Measurements from ENCODE around the gene BEND3. TPM values are rescaled to one million over a fixed set of nuclear protein-coding genes. Genes with fewer than 3 reads are reported as not detected.
"Not testable (repeated sequence)": the region's sequence is repeated elsewhere in the genome, so short reads cannot be mapped to it uniquely, and the experiment has no call there.

BEND3 gene
- 1 to 10 TPM; 1.1 to 3.2 (median 1.5) TPM for total RNA-seq

GRCh38 chr6:107114926-107115694, at the start of gene BEND3:
BEND3 (minus strand) TSS chr6:107115515; CDS start chr6:107099285, 16,230 bp downstream.
- Histone ChIP-seq H3K36me3 (no peaks in the 10 kb centered on the region), H3K9me3 (no peaks in the 10 kb centered on the region), H3K4me3 (peak within 1 kb of the TSS; percentile 65 to 86), H3K27ac (peak within 1 kb of the TSS in 3 of 4 donors; percentile 71 to 82 (median 77)), H3K27me3 (peaks cover 33% of the 10 kb centered on the region), H3K4me1 (peaks cover 0 to 22% (median 6%) of the 10 kb centered on the region in 3 donors)
- WGBS, 2 donors (ENCODE audit: low coverage in 1 of 2), result no CpG with 5 or more reads among the region's 109 CpGs
- peak; percentile 22 for ATAC-seq
- TF ChIP-seq POLR2A (IDR thresholded peaks at IDR 0.05) (no peak), EP300 (IDR thresholded peaks at IDR 0.05) (no peak), CTCF (IDR thresholded peaks at IDR 0.05) (no peak), POLR2AphosphoS5 (IDR thresholded peaks at IDR 0.05) (no peak)

DNA sequence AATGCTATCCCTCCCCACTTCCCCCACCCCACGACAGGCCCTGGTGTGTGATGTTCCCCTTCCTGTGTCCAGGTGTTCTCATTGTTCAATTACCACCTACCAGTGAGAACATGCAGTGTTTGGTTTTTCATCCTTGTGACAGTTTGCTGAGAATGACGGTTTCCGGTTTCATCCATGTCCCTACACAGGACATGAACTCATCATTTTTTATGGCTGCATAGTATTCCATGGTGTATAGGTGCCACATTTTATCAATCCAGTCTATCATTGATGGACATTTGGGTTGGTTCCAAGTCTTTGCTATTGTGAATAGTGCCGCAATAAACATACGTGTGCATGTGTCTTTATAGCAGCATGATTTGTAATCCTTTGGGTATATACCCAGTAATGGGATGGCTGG, 49.0 kb upstream of the BEND3 start:
- H3K4me3 ChIP-seq, H3K4me1 ChIP-seq, H3K9me3 ChIP-seq, H3K27me3 ChIP-seq, H3K36me3 ChIP-seq, H3K27ac ChIP-seq, ATAC-seq: not testable (repeated sequence)
- 93% methylated on average over 3 of the region's 5 CpGs for WGBS, 2 donors (ENCODE audit: low coverage in 1 of 2)

DNA sequence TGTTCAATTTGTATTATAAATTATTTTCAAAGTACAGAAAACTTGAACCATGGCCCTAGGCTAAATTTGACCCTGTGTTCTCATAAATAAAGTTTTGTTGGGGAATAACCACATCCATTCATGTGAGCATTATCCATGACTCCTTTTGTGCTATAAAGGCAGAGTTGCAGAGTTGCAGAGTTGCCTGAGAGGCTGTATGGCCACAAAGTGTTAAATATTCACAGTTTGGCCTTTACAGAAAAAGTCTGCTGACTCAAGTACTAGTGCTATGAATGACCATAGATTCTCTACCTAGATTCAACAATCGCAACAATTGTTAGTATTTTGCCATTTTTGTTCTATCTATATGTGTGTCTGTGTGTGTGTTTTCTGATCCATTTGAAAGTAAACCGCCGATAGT, 46.2 kb upstream of the BEND3 start:
- WGBS, 2 donors (ENCODE audit: low coverage in 1 of 2), result 85 to 88% methylated on average over 3 of the region's 3 CpGs
- H3K4me3 ChIP-seq, result no peak overlapping the region
- no peak for ATAC-seq
- peaks cover 0 to 6% (median 0%) of the 10 kb centered on the region in 3 donors for H3K4me1 ChIP-seq
- H3K9me3 ChIP-seq, result no peaks in the 10 kb centered on the region
- TF ChIP-seq EP300 (IDR thresholded peaks at IDR 0.05) (no peak), CTCF (IDR thresholded peaks at IDR 0.05) (no peak), POLR2A (IDR thresholded peaks at IDR 0.05) (no peak), POLR2AphosphoS5 (IDR thresholded peaks at IDR 0.05) (no peak)
- H3K36me3 ChIP-seq, result no peaks in the 10 kb centered on the region
- no peaks in the 10 kb centered on the region for H3K27me3 ChIP-seq
- H3K27ac ChIP-seq, result no peak overlapping the region

- 100% methylated on average over 1 of the region's 2 CpGs; no CpG with 5 or more reads in 1 of the 2 donors for WGBS, 2 donors (ENCODE audit: low coverage in 1 of 2)
- peaks cover 0 to 3% of the 10 kb centered on the region in 2 donors for H3K36me3 ChIP-seq
- no peak overlapping the region for H3K4me3 ChIP-seq
- no peak overlapping the region for H3K27ac ChIP-seq
- H3K27me3 ChIP-seq, result no peaks in the 10 kb centered on the region
- no peaks in the 10 kb centered on the region for H3K9me3 ChIP-seq
- no peaks in the 10 kb centered on the region for H3K4me1 ChIP-seq
- no peak for ATAC-seq
- TF ChIP-seq POLR2A (IDR thresholded peaks at IDR 0.05) (no peak), CTCF (IDR thresholded peaks at IDR 0.05) (no peak), POLR2AphosphoS5 (IDR thresholded peaks at IDR 0.05) (no peak), EP300 (IDR thresholded peaks at IDR 0.05) (no peak)
These were observed 41.3 kb upstream of the BEND3 start for GRCh38 chr6:107156617-107157016.

DNA sequence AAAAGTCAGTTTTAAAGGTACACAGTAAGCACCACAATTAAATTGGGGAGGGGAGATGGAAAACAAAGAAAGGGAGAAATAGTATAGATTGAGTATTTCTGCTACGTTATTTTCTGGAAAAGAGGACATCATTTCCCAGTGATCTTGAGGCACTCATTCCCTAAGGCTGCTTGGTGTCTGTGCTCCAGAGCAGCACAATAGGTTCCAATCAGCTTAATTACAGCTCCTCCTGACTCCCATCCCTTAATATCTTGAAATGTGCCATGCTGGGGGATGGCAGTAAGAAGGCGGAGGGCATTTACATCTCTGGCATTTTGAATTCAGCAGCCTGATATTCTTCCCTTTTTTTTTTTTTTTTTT, 39.5 kb upstream of the BEND3 start:
- Histone ChIP-seq H3K27ac (no peak overlapping the region), H3K27me3 (no peaks in the 10 kb centered on the region), H3K4me3 (no peak overlapping the region), H3K4me1 (no peaks in the 10 kb centered on the region), H3K36me3 (peaks cover 0 to 9% of the 10 kb centered on the region in 2 donors), H3K9me3 (no peaks in the 10 kb centered on the region)
- WGBS, 2 donors (ENCODE audit: low coverage in 1 of 2), result 50 to 86% methylated on average over 1 to 2 of the region's 2 CpGs
- ATAC-seq, result no peak
- no peak for TF ChIP-seq POLR2AphosphoS5 (IDR thresholded peaks at IDR 0.05)
- no peak for TF ChIP-seq CTCF (IDR thresholded peaks at IDR 0.05)
- no peak for TF ChIP-seq POLR2A (IDR thresholded peaks at IDR 0.05)
- TF ChIP-seq EP300 (IDR thresholded peaks at IDR 0.05), result no peak
